Measurements from ENCODE around the gene PHLPP1. TPM values are rescaled to one million over a fixed set of nuclear protein-coding genes. Genes with fewer than 3 reads are reported as not detected.

The PHLPP1 gene
- total RNA-seq, 1 experiment from 2014 or later, result 13.7 TPM

DNA sequence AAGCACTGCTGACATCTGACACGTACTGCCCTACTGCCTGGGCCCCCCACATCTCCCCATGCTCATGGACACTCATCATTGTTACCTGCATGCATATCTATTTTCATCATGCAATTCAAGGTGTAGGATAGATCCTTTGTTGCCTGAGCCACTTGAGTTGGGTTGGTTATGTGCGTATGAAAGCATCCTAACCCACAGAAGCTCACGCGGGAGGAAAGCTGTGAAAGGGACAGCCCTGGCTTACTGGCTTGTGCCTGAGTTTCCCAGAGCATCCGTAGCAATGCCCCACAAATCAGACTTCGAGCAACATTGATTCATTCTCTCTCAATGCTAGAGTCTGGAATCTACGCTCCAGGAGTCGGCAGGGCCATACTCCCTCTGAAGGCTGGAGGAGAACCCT lies 285.5 kb downstream of the PHLPP1 start:
- CTCF ChIA-PET, result no interaction called here
- POLR2A ChIA-PET (ENCODE audit: low non-redundant PET), result no interaction called here
- H3K4me1 ChIP-seq (ENCODE audit: insufficient read depth, low read length, poor library complexity, severe bottlenecking), result no peaks in the 10 kb centered on the region
- intact Hi-C loops (cut with micrococcal nuclease; ENCODE audit: unreplicated experiment), result no loop called here
- no TSS peak for BruUV-seq (replicated peaks)
- H3K27ac ChIP-seq (ENCODE audit: low read depth, low read length, poor library complexity, severe bottlenecking), result no peak overlapping the region
- H3K4me3 ChIP-seq (ENCODE audit: low read depth, low read length, poor library complexity, severe bottlenecking), result no peak overlapping the region
- no peaks in the 10 kb centered on the region for H3K36me3 ChIP-seq (ENCODE audit: insufficient read depth, low read length, poor library complexity, severe bottlenecking)
- H3K9me3 ChIP-seq (ENCODE audit: low read depth, low read length, poor library complexity, severe bottlenecking), result no peaks in the 10 kb centered on the region
- DNase-seq (ENCODE audit: low spot score), result no peak
- H3K27me3 ChIP-seq (replicated peaks; ENCODE audit: insufficient read depth, low read depth, low read length, poor library complexity), result no peaks in the 10 kb centered on the region
- TF ChIP-seq EZH2 (IDR thresholded peaks at IDR 0.05; ENCODE audit: borderline replicate concordance, low read depth, low read length, poor library complexity, severe bottlenecking) (no peak), CTCF (conservative IDR thresholded peaks at IDR 0.05; ENCODE audit: low read depth, low read length) (no peak)

DNA sequence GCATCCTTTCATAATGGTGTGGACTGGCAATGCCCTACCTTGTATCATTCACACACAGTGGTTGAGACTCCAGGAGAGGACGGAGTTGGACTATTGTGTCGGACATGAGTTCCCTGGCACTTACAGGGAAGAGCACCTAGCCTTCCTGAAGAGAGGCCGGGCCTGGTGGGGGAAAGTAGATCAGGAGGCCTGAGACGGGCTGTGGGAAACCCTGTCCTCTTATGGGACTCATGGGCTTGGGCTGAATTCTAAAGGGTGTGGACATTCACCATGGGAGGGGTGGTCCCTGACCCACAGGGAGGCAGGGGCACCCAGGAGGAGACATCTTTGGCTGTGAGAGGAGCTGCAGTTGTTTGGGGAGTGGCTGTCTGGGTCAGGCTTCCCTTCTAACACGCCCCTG lies 286.5 kb downstream of the PHLPP1 start:
- H3K4me1 ChIP-seq (ENCODE audit: insufficient read depth, low read length, poor library complexity, severe bottlenecking), result no peaks in the 10 kb centered on the region
- no TSS peak for BruUV-seq (replicated peaks)
- H3K27me3 ChIP-seq (replicated peaks; ENCODE audit: insufficient read depth, low read depth, low read length, poor library complexity), result no peaks in the 10 kb centered on the region
- H3K27ac ChIP-seq (ENCODE audit: low read depth, low read length, poor library complexity, severe bottlenecking), result no peak overlapping the region
- ChIA-PET CTCF (no interaction called here), POLR2A (ENCODE audit: low non-redundant PET) (no interaction called here)
- H3K9me3 ChIP-seq (ENCODE audit: low read depth, low read length, poor library complexity, severe bottlenecking), result no peaks in the 10 kb centered on the region
- TF ChIP-seq CTCF (conservative IDR thresholded peaks at IDR 0.05; ENCODE audit: low read depth, low read length), result no peak
- TF ChIP-seq EZH2 (IDR thresholded peaks at IDR 0.05; ENCODE audit: borderline replicate concordance, low read depth, low read length, poor library complexity, severe bottlenecking), result no peak
- intact Hi-C loops (cut with micrococcal nuclease; ENCODE audit: unreplicated experiment), result no loop called here
- no peak overlapping the region for H3K4me3 ChIP-seq (ENCODE audit: low read depth, low read length, poor library complexity, severe bottlenecking)
- DNase-seq (ENCODE audit: low spot score), result no peak
- H3K36me3 ChIP-seq (ENCODE audit: insufficient read depth, low read length, poor library complexity, severe bottlenecking), result no peaks in the 10 kb centered on the region

GRCh38 chr18:63002305-63002704 lies 287.0 kb downstream of the PHLPP1 start:
- ChIA-PET POLR2A (ENCODE audit: low non-redundant PET) (no interaction called here), CTCF (no interaction called here)
- no peaks in the 10 kb centered on the region for H3K4me1 ChIP-seq (ENCODE audit: insufficient read depth, low read length, poor library complexity, severe bottlenecking)
- no peaks in the 10 kb centered on the region for H3K36me3 ChIP-seq (ENCODE audit: insufficient read depth, low read length, poor library complexity, severe bottlenecking)
- DNase-seq (ENCODE audit: low spot score), result no peak
- no TSS peak for BruUV-seq (replicated peaks)
- H3K9me3 ChIP-seq (ENCODE audit: low read depth, low read length, poor library complexity, severe bottlenecking), result no peaks in the 10 kb centered on the region
- no peaks in the 10 kb centered on the region for H3K27me3 ChIP-seq (replicated peaks; ENCODE audit: insufficient read depth, low read depth, low read length, poor library complexity)
- no peak overlapping the region for H3K4me3 ChIP-seq (ENCODE audit: low read depth, low read length, poor library complexity, severe bottlenecking)
- no peak for TF ChIP-seq CTCF (conservative IDR thresholded peaks at IDR 0.05; ENCODE audit: low read depth, low read length)
- intact Hi-C loops (cut with micrococcal nuclease; ENCODE audit: unreplicated experiment), result no loop called here
- no peak overlapping the region for H3K27ac ChIP-seq (ENCODE audit: low read depth, low read length, poor library complexity, severe bottlenecking)
